Brain microvascular endothelial cell (primary cell): ENCODE results near the gene APCDD1.

Experiments
- DNase-seq: peaks from one replicate; pipeline ENCODE4 v3.0.0-alpha.2; 2020
- H3K27ac ChIP-seq: fragments of 250-450 bp; sonication (Bioruptor Pico); 2 replicates; pipeline ENCODE4 v1.5.1; 2020; ENCODE audit warnings: mild to moderate bottlenecking, moderate library complexity
- H3K27me3 ChIP-seq: fragments of 250-450 bp; sonication (Bioruptor Pico); replicated peaks from 2 replicates; pipeline ENCODE4 v1.5.1; 2020; ENCODE audit warnings: mild to moderate bottlenecking
- H3K36me3 ChIP-seq: fragments of 250-450 bp; sonication (Bioruptor Pico); replicated peaks from 2 replicates; pipeline ENCODE4 v1.5.1; 2020; ENCODE audit warnings: mild to moderate bottlenecking
- H3K4me3 ChIP-seq: 2 replicates; pipeline ENCODE4 v1.5.1; 2011; ENCODE audit warnings: low read depth, mild to moderate bottlenecking, control low read depth, low read length, moderate library complexity
- CTCF ChIP-seq: IDR thresholded peaks from 2 replicates; pipeline ENCODE4 v1.5.1; 2011; ENCODE audit warnings: low read depth, mild to moderate bottlenecking, moderate library complexity, low read length, control low read depth, inconsistent platforms; ENCODE audit errors: missing control alignments
- in situ Hi-C: cut with HindIII; loops from 2 replicates; pipeline ENCODE4 v1.10.0; 2017; ENCODE audit warnings: low sequenced_read_pairs, low pct_ligation_motif_present

Gene APCDD1

GRCh38 chr18:10453806-10454680 is at the start of gene APCDD1:
Gene APCDD1 (plus strand): TSS chr18:10454635. CDS start chr18:10454982, 347 bp downstream.
- no peak for DNase-seq

DNA sequence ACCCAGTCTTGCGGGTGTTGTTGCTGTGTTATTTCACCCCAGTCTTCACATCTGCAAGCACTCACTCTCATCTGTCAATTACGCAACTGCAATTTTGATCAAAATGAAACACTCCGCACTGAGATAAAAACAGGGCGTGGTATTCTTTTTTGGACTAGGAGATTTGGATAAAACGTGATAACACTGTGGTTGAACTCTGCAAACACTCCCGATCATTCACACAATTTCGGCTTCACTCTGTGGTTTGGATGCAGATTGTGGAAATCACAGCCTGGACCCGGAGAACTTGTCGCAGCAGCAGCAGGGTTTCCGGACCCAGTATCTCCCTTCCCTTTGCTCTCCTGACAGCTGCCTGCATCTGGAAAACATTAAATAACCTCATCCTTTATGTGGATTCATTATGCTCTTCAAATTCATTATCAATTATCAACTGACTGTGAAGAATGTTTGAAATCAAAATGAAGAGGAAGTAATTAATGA is 49.4 kb upstream of the APCDD1 start:
- Histone ChIP-seq H3K27ac (no peak overlapping the region), H3K4me3 (no peak overlapping the region), H3K36me3 (no peaks in the 10 kb centered on the region), H3K27me3 (peaks cover 12% of the 10 kb centered on the region)
- no peak for DNase-seq
- no peak for TF ChIP-seq CTCF
- in situ Hi-C loops: no loop called here

More at GRCh38 chr18:10453806-10454680, at the start of gene APCDD1:
- H3K27me3 ChIP-seq: peaks cover 56% of the 10 kb centered on the region
- H3K27ac ChIP-seq: no peak within 1 kb of the TSS
- peak within 1 kb of the TSS; percentile 38 for H3K4me3 ChIP-seq
- TF ChIP-seq CTCF: no peak
- in situ Hi-C loops: no loop called here
- no peaks in the 10 kb centered on the region for H3K36me3 ChIP-seq

GRCh38 chr18:10405816-10406663 is 48.4 kb upstream of the APCDD1 start:
- in situ Hi-C loops: no loop called here
- no peak for DNase-seq
- Histone ChIP-seq H3K27me3 (peaks cover 9% of the 10 kb centered on the region), H3K27ac (no peak overlapping the region), H3K36me3 (no peaks in the 10 kb centered on the region), H3K4me3 (no peak overlapping the region)
- no peak for TF ChIP-seq CTCF

DNA sequence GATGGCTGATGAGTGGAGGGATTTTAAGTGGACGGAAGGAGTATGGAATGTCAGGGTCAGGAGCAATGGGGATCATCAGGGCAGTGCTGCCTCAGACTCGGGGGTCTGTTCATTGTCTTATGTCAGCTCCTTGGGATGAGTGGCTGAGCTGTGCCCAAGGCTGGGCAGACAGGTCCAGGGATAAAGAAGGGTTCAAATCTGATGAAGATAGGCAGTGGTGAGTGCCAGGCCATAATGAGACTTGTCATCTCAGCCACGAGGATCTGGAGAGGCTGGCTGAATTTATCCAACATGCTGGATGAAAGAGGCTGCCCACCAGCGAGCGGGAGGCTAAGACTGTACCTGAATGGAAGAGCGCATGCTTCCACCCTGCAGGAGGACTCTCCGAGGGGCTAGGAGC is 46.3 kb upstream of the APCDD1 start:
- H3K4me3 ChIP-seq: no peak overlapping the region
- in situ Hi-C loops: no loop called here
- H3K27ac ChIP-seq: no peak overlapping the region
- no peak for DNase-seq
- TF ChIP-seq CTCF: no peak
- no peaks in the 10 kb centered on the region for H3K36me3 ChIP-seq
- peaks cover 9% of the 10 kb centered on the region for H3K27me3 ChIP-seq

DNA sequence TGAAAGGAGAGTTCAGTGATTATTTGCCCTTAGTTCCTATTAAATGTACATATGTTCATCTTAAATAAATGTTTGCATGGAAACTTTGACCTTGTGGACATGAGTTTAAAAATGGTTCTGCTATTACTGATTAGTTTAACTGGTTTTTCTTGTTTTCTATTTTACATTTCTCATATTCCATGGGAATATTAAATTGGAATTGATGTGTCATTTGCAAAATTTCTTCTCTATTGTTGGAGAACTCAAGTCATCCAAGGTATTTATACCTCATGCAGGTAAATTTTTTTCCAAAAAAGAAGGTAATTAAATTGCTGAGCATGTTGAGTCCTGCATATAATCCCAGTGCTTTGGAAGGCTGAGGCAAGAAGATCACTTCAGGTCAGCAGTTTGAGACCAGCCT is 45.4 kb upstream of the APCDD1 start:
- peaks cover 9% of the 10 kb centered on the region for H3K27me3 ChIP-seq
- no peak for TF ChIP-seq CTCF
- H3K36me3 ChIP-seq: no peaks in the 10 kb centered on the region
- no peak overlapping the region for H3K4me3 ChIP-seq
- DNase-seq: no peak
- in situ Hi-C loops: no loop called here
- H3K27ac ChIP-seq: no peak overlapping the region
